Measurements from ENCODE around the gene TSPAN3.
A peak's percentile ranks its signal among the peaks of the same experiment; 100 is the strongest.

The TSPAN3 gene

GRCh38 chr15:77064539-77065308, 6.2 kb downstream of the TSPAN3 start:
- CTCF ChIA-PET, result interaction anchor here (0.7 kb wide), 1 partner anchor 19 kb away, joined by 3 read pairs; no protein-coding TSS in a partner anchor
- TF ChIP-seq TARDBP (IDR thresholded peaks at IDR 0.05), result no peak
- TF ChIP-seq ELF4 (IDR thresholded peaks at IDR 0.05), result 0 out of 2 replicates have a peak, but pooled peaks have one; percentile 27
- no peak for TF ChIP-seq HDGF (IDR thresholded peaks at IDR 0.05; ENCODE audit: borderline replicate concordance)
- TF ChIP-seq SUZ12 (IDR thresholded peaks at IDR 0.05), result no peak
- POLR2A ChIA-PET, result no interaction called here
- no peak for DNase-seq (ENCODE audit: extremely low spot score)

- CTCF ChIA-PET, result interaction anchor here (0.7 kb wide), 1 partner anchor 18 kb away, joined by 3 read pairs; no protein-coding TSS in a partner anchor
- POLR2A ChIA-PET, result no interaction called here
- no peak for DNase-seq (ENCODE audit: extremely low spot score)
- no peak for TF ChIP-seq LEF1 (IDR thresholded peaks at IDR 0.05; ENCODE audit: borderline replicate concordance)
- TF ChIP-seq SUZ12 (IDR thresholded peaks at IDR 0.05), result no peak
- no peak for TF ChIP-seq ZNF384 (IDR thresholded peaks at IDR 0.05)
- no peak for TF ChIP-seq BHLHE40 (IDR thresholded peaks at IDR 0.05; ENCODE audit: borderline replicate concordance)
- TF ChIP-seq, protein P1, sequence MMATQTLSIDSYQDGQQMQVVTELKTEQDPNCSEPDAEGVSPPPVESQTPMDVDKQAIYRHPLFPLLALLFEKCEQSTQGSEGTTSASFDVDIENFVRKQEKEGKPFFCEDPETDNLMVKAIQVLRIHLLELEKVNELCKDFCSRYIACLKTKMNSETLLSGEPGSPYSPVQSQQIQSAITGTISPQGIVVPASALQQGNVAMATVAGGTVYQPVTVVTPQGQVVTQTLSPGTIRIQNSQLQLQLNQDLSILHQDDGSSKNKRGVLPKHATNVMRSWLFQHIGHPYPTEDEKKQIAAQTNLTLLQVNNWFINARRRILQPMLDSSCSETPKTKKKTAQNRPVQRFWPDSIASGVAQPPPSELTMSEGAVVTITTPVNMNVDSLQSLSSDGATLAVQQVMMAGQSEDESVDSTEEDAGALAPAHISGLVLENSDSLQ (IDR thresholded peaks at IDR 0.05), result no peak
- TF ChIP-seq FOXM1 (IDR thresholded peaks at IDR 0.05; ENCODE audit: borderline replicate concordance), result no peak
Observed at GRCh38 chr15:77064063-77064462, 6.8 kb downstream of the TSPAN3 start.

DNA sequence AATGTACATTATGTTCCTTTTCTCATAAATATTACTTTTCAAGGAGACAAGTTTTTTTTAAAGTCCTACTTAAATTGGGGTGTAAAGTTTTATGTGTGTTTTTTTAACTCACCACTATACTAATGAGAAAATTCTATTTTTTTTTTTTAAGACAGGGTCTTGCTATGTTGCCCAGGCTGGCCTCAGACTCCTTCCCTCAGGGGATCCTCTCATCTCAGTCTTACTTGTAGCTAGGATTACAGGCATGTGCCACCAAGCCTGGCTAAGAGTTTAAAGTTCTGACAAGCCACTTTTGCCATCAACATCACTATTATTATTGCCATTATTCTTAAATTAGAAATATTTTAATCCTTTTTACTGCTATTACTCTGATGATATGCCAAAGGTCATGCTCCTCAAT, 7.7 kb downstream of the TSPAN3 start:
- ChIA-PET CTCF (interaction anchor here (0.5 kb wide), 1 partner anchor 518 kb away, joined by 3 read pairs; no protein-coding TSS in a partner anchor), POLR2A (no interaction called here)
- TF ChIP-seq ZNF384 (IDR thresholded peaks at IDR 0.05) (0 out of 2 replicates have a peak, but pooled peaks have one; percentile 49), CTBP1 (IDR thresholded peaks at IDR 0.05; ENCODE audit: borderline replicate concordance) (no peak), SP1 (IDR thresholded peaks at IDR 0.05) (no peak)
- DNase-seq (ENCODE audit: extremely low spot score), result no peak

DNA sequence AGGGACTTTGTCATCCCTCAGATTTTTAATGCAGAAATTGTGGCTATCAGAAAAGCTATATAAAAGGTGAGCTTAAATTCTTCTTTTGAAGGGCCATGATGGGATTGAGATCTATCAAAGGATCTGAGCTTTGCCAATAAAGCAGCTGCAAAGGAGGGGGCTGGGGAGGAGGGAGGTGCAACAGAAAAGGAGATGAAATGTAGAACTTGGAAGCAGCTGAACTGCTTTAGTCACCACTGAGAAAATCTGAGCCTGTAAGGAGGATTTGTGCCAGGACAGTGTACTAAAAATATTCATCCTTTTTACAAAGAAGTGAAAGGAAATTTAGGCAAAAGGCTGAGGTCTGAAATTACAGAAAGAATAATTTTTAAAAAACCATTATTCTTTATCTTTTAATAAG, 10.4 kb downstream of the TSPAN3 start:
- TF ChIP-seq TARDBP (IDR thresholded peaks at IDR 0.05) (no peak), SUZ12 (IDR thresholded peaks at IDR 0.05) (no peak), HDGF (IDR thresholded peaks at IDR 0.05; ENCODE audit: borderline replicate concordance) (no peak), ARNT (IDR thresholded peaks at IDR 0.05) (no peak), BHLHE40 (IDR thresholded peaks at IDR 0.05; ENCODE audit: borderline replicate concordance) (no peak), L3MBTL2 (conservative IDR thresholded peaks at IDR 0.05) (no peak), FOXM1 (IDR thresholded peaks at IDR 0.05; ENCODE audit: borderline replicate concordance) (no peak)
- TF ChIP-seq, protein P1 (IDR thresholded peaks at IDR 0.05), result no peak
- no peak for DNase-seq (ENCODE audit: extremely low spot score)
- ChIA-PET POLR2A (interaction anchor here (0.8 to 3.3 kb wide), 4 partner anchors 9 to 129 kb away, joined by 3 to 25 read pairs (median 4); partner anchors contain the start of genes RCN2 and TSPAN3), CTCF (interaction anchor here (1.0 kb wide), 1 partner anchor 87 kb away, joined by 4 read pairs; no protein-coding TSS in a partner anchor)

GRCh38 chr15:77059786-77060361, 11.0 kb downstream of the TSPAN3 start:
- ChIA-PET POLR2A (interaction anchor here (1.0 to 3.3 kb wide), 3 partner anchors 10 to 11 kb away, joined by 3 to 25 read pairs (median 4); partner anchors contain the start of gene TSPAN3), CTCF (interaction anchor here (1.0 kb wide), 1 partner anchor 87 kb away, joined by 4 read pairs; no protein-coding TSS in a partner anchor)
- no peak for TF ChIP-seq ELF4 (IDR thresholded peaks at IDR 0.05)
- no peak for TF ChIP-seq SP1 (IDR thresholded peaks at IDR 0.05)
- TF ChIP-seq FOXM1 (IDR thresholded peaks at IDR 0.05; ENCODE audit: borderline replicate concordance), result no peak
- TF ChIP-seq SUZ12 (IDR thresholded peaks at IDR 0.05), result no peak
- TF ChIP-seq LEF1 (IDR thresholded peaks at IDR 0.05; ENCODE audit: borderline replicate concordance), result no peak
- TF ChIP-seq HDGF (IDR thresholded peaks at IDR 0.05; ENCODE audit: borderline replicate concordance), result no peak
- TF ChIP-seq CTBP1 (IDR thresholded peaks at IDR 0.05; ENCODE audit: borderline replicate concordance), result no peak
- TF ChIP-seq FOXK2 (IDR thresholded peaks at IDR 0.05), result no peak
- no peak for TF ChIP-seq ARNT (IDR thresholded peaks at IDR 0.05)
- no peak for DNase-seq (ENCODE audit: extremely low spot score)

GRCh38 chr15:77058468-77058867, 12.4 kb downstream of the TSPAN3 start:
- TF ChIP-seq FOXA1 (IDR thresholded peaks at IDR 0.05) (no peak), SP1 (IDR thresholded peaks at IDR 0.05) (no peak), L3MBTL2 (conservative IDR thresholded peaks at IDR 0.05) (no peak), CTBP1 (IDR thresholded peaks at IDR 0.05; ENCODE audit: borderline replicate concordance) (no peak), LEF1 (IDR thresholded peaks at IDR 0.05; ENCODE audit: borderline replicate concordance) (no peak), ZNF384 (IDR thresholded peaks at IDR 0.05) (no peak), BHLHE40 (IDR thresholded peaks at IDR 0.05; ENCODE audit: borderline replicate concordance) (no peak), FOXK2 (IDR thresholded peaks at IDR 0.05) (no peak), NFRKB (IDR thresholded peaks at IDR 0.05) (no peak), SUZ12 (IDR thresholded peaks at IDR 0.05) (no peak), FOXM1 (IDR thresholded peaks at IDR 0.05; ENCODE audit: borderline replicate concordance) (no peak), ARNT (IDR thresholded peaks at IDR 0.05) (no peak), HDGF (IDR thresholded peaks at IDR 0.05; ENCODE audit: borderline replicate concordance) (no peak), TARDBP (IDR thresholded peaks at IDR 0.05) (no peak), ELF4 (IDR thresholded peaks at IDR 0.05) (no peak)
- TF ChIP-seq, protein P1 (IDR thresholded peaks at IDR 0.05), result no peak
- no peak for DNase-seq (ENCODE audit: extremely low spot score)
- ChIA-PET POLR2A (no interaction called here), CTCF (interaction anchor here (0.7 to 2.1 kb wide), 3 partner anchors 9 to 85 kb away, joined by 3 to 7 read pairs (median 3); no protein-coding TSS in a partner anchor)
